Stomach smooth muscle (tissue), 2 donors: Measurements from ENCODE around the gene CTRB2.

ENCODE experiments used
- H3K27ac ChIP-seq: one replicate; pipeline ENCODE4 v1.7.0; 2013; ENCODE audit warnings: mild to moderate bottlenecking, low read length, inconsistent platforms
- H3K27me3 ChIP-seq, 2 donors: one replicate each; pipeline ENCODE4 v1.7.0; 2013; ENCODE audit warnings: low read length in 2 of 2; ENCODE audit not compliant: insufficient read depth in 2 of 2, control insufficient read depth in 1 of 2
- H3K36me3 ChIP-seq, 2 donors: one replicate each; pipeline ENCODE4 v1.7.0; 2013; ENCODE audit warnings: low read length in 2 of 2; ENCODE audit not compliant: control insufficient read depth in 2 of 2, insufficient read depth in 2 of 2
- H3K4me1 ChIP-seq: one replicate; pipeline ENCODE4 v1.7.0; 2013; ENCODE audit warnings: low read length; ENCODE audit not compliant: control insufficient read depth, insufficient read depth
- H3K4me3 ChIP-seq, 2 donors: one replicate each; pipeline ENCODE4 v1.7.0; 2013; ENCODE audit warnings: low read length in 2 of 2
- H3K9ac ChIP-seq, 2 donors: one replicate each; pipeline ENCODE4 v1.7.0; 2013; ENCODE audit warnings: low read length in 2 of 2, mild to moderate bottlenecking in 1 of 2
- H3K9me3 ChIP-seq, 2 donors: one replicate each; pipeline ENCODE4 v1.7.0; 2013; ENCODE audit warnings: low read length in 2 of 2; ENCODE audit not compliant: control insufficient read depth in 2 of 2
- donor health status: healthy.
- donor health status: Pancreatic carcinoma.

The CTRB2 gene

GRCh38 chr16:75206749-75207451 lies at the start of gene CTRB2:
TSS of gene CTRB2 (minus strand) at chr16:75207161. CDS start at chr16:75207141, 20 bp downstream.
- Histone ChIP-seq H3K27ac (no peak within 1 kb of the TSS), H3K36me3 (no peaks in the 10 kb centered on the region), H3K4me3 (no peak within 1 kb of the TSS), H3K9me3 (no peaks in the 10 kb centered on the region), H3K9ac (no peak within 1 kb of the TSS), H3K4me1 (no peaks in the 10 kb centered on the region), H3K27me3 (no peaks in the 10 kb centered on the region)

GRCh38 chr16:75256059-75256571 lies 49.2 kb upstream of the CTRB2 start:
- H3K36me3 ChIP-seq: no peaks in the 10 kb centered on the region
- peak overlapping the region in 1 of 2 donors; percentile 44 for H3K4me3 ChIP-seq
- H3K9me3 ChIP-seq: no peaks in the 10 kb centered on the region
- no peaks in the 10 kb centered on the region for H3K27me3 ChIP-seq
- no peak overlapping the region for H3K9ac ChIP-seq
- peaks cover 77% of the 10 kb centered on the region for H3K4me1 ChIP-seq
- peak overlapping the region; percentile 31 for H3K27ac ChIP-seq

- Histone ChIP-seq H3K36me3 (no peaks in the 10 kb centered on the region), H3K4me1 (peaks cover 86% of the 10 kb centered on the region), H3K9me3 (no peaks in the 10 kb centered on the region), H3K27me3 (no peaks in the 10 kb centered on the region), H3K9ac (no peak overlapping the region), H3K4me3 (no peak overlapping the region), H3K27ac (peak overlapping the region; percentile 46)
These were observed 47.4 kb upstream of the CTRB2 start for GRCh38 chr16:75254359-75254837.

GRCh38 chr16:75252946-75253911 lies 46.3 kb upstream of the CTRB2 start:
- Histone ChIP-seq H3K9me3 (no peaks in the 10 kb centered on the region), H3K27me3 (no peaks in the 10 kb centered on the region), H3K27ac (peak overlapping the region; percentile 86), H3K4me1 (peaks cover 88% of the 10 kb centered on the region), H3K36me3 (no peaks in the 10 kb centered on the region), H3K4me3 (peak overlapping the region in 1 of 2 donors; percentile 44), H3K9ac (peak overlapping the region in 1 of 2 donors; percentile 40)

GRCh38 chr16:75252049-75252864 lies 45.3 kb upstream of the CTRB2 start:
- Histone ChIP-seq H3K27me3 (no peaks in the 10 kb centered on the region), H3K4me3 (peak overlapping the region; percentile 36 to 62), H3K9ac (peak overlapping the region; percentile 47 to 62), H3K9me3 (no peaks in the 10 kb centered on the region), H3K27ac (peak overlapping the region; percentile 86), H3K36me3 (no peaks in the 10 kb centered on the region), H3K4me1 (peaks cover 88% of the 10 kb centered on the region)

- no peaks in the 10 kb centered on the region for H3K9me3 ChIP-seq
- H3K9ac ChIP-seq: peak within 1 kb of the TSS; percentile 66 to 69
- no peaks in the 10 kb centered on the region for H3K27me3 ChIP-seq
- H3K27ac ChIP-seq: peak within 1 kb of the TSS; percentile 86
- H3K36me3 ChIP-seq: no peaks in the 10 kb centered on the region
- peak within 1 kb of the TSS; percentile 74 to 81 for H3K4me3 ChIP-seq
- peaks cover 88% of the 10 kb centered on the region for H3K4me1 ChIP-seq
These were observed 44.5 kb upstream of the CTRB2 start, which contains the start of gene BCAR1 for GRCh38 chr16:75251280-75252048. TSS of gene BCAR1 (minus strand) at chr16:75251624. CDS start at chr16:75251482, 142 bp downstream.

GRCh38 chr16:75250809-75251279 lies 43.9 kb upstream of the CTRB2 start:
- H3K4me3 ChIP-seq: peak overlapping the region; percentile 74 to 81
- H3K27ac ChIP-seq: peak overlapping the region; percentile 76
- H3K4me1 ChIP-seq: peaks cover 88% of the 10 kb centered on the region
- H3K9ac ChIP-seq: peak overlapping the region; percentile 66 to 69
- H3K9me3 ChIP-seq: no peaks in the 10 kb centered on the region
- H3K36me3 ChIP-seq: no peaks in the 10 kb centered on the region
- H3K27me3 ChIP-seq: no peaks in the 10 kb centered on the region

- Histone ChIP-seq H3K9me3 (no peaks in the 10 kb centered on the region), H3K4me1 (peaks cover 91% of the 10 kb centered on the region), H3K4me3 (peak overlapping the region; percentile 74 to 81), H3K9ac (peak overlapping the region; percentile 66 to 69), H3K27ac (peak overlapping the region; percentile 76), H3K36me3 (no peaks in the 10 kb centered on the region), H3K27me3 (no peaks in the 10 kb centered on the region)
These were observed 43.3 kb upstream of the CTRB2 start for GRCh38 chr16:75250089-75250808.

- H3K27ac ChIP-seq: no peak overlapping the region
- H3K27me3 ChIP-seq: no peaks in the 10 kb centered on the region
- peaks cover 91% of the 10 kb centered on the region for H3K4me1 ChIP-seq
- H3K36me3 ChIP-seq: no peaks in the 10 kb centered on the region
- peak overlapping the region in 1 of 2 donors; percentile 81 for H3K4me3 ChIP-seq
- H3K9me3 ChIP-seq: no peaks in the 10 kb centered on the region
- peak overlapping the region; percentile 36 to 69 for H3K9ac ChIP-seq
These were observed 42.5 kb upstream of the CTRB2 start for GRCh38 chr16:75249441-75249840.
